SK-N-SH (cell line): ENCODE results near the gene INPP5J. TPM values are rescaled to one million over a fixed set of nuclear protein-coding genes. Genes with fewer than 3 reads are reported as not detected.
A peak's percentile ranks its signal among the peaks of the same experiment; 100 is the strongest.

Experiments used
- CTCF ChIA-PET: fragments of 300-600, 350-600 bp; formaldehyde crosslinking; extraction: SDS; loops from one replicate; lab custom pipeline; 2021; lab: Yijun Ruan, JAX
- POLR2A ChIA-PET: fragments of 350-600 bp; sonication (Branson Sonifier 250); formaldehyde crosslinking; extraction: SDS; loops from one replicate; lab custom pipeline; 2020; ENCODE audit warnings: antibody characterized with exemption, inconsistent platforms; lab: Yijun Ruan, JAX
- DNase-seq: peaks from one replicate; pipeline ENCODE4 v3.0.0; 2012
- H2AFZ ChIP-seq: fragments of 200-600 bp; sonication (generic); 2 replicates; pipeline ENCODE4 v1.8.1; 2016; ENCODE audit warnings: antibody characterized with exemption, mild to moderate bottlenecking, low read depth
- H3F3A ChIP-seq: fragments of 200-600 bp; sonication (generic); replicated peaks from 2 replicates; pipeline ENCODE3; 2016; ENCODE audit warnings: antibody characterized with exemption, mild to moderate bottlenecking; ENCODE audit not compliant: insufficient read depth
- H3K27ac ChIP-seq, 2 experiments: fragments of 200-500 bp in 1 of 2; fragments of 200-600 bp in 1 of 2; sonication (Bioruptor generic) in 1 of 2; sonication (generic), shearing (Covaris generic) in 1 of 2; 2 replicates each; pipeline versions ENCODE4 v1.5.1 to v1.6.1; 2014 to 2016; ENCODE audit warnings: low read depth in 2 of 2, inconsistent platforms in 1 of 2, low read length in 1 of 2, mild to moderate bottlenecking in 1 of 2, mixed read lengths in 1 of 2
- H3K27me3 ChIP-seq: fragments of 200-600 bp; sonication (generic), shearing (Covaris generic); 2 replicates; pipeline ENCODE4 v1.6.1; 2016; ENCODE audit warnings: mixed run types; ENCODE audit not compliant: insufficient read depth
- H3K36me3 ChIP-seq, 2 experiments: fragments of 200-500 bp in 1 of 2; fragments of 200-600 bp in 1 of 2; sonication (Bioruptor generic) in 1 of 2; sonication (generic) in 1 of 2; replicated peaks in 1 of 2; 2 replicates each; pipeline versions ENCODE3 to v1.5.1; 2014 to 2016; ENCODE audit warnings: low read length in 1 of 2, mild to moderate bottlenecking in 1 of 2; ENCODE audit not compliant: insufficient read depth in 2 of 2, control insufficient read depth in 1 of 2
- H3K4me1 ChIP-seq, 2 experiments: fragments of 200-500 bp in 1 of 2; fragments of 200-600 bp in 1 of 2; sonication (Bioruptor generic) in 1 of 2; sonication (generic), shearing (Covaris generic) in 1 of 2; 2 replicates each; pipeline versions ENCODE4 v1.5.1 to v1.6.1; 2014 to 2016; ENCODE audit warnings: low read depth in 1 of 2, low read length in 1 of 2, mixed run types in 1 of 2; ENCODE audit not compliant: insufficient read depth in 2 of 2, control insufficient read depth in 1 of 2
- H3K4me2 ChIP-seq: fragments of 200-600 bp; sonication (generic), shearing (Covaris generic); 2 replicates; pipeline ENCODE4 v1.6.1; 2017; ENCODE audit warnings: mixed run types
- H3K4me3 ChIP-seq, 2 experiments: fragments of 200-500 bp in 1 of 2; fragments of 200-600 bp in 1 of 2; sonication (Bioruptor generic) in 1 of 2; sonication (generic), shearing (Covaris generic) in 1 of 2; 2 replicates each; pipeline versions ENCODE4 v1.5.1 to v1.8.1; 2014 to 2016; ENCODE audit warnings: low read depth in 2 of 2, inconsistent platforms in 1 of 2, low read length in 1 of 2, mild to moderate bottlenecking in 1 of 2, mixed read lengths in 1 of 2, moderate library complexity in 1 of 2
- H3K79me2 ChIP-seq: fragments of 200-600 bp; sonication (generic); 2 replicates; pipeline ENCODE4 v1.8.1; 2017; ENCODE audit warnings: mild to moderate bottlenecking; ENCODE audit not compliant: insufficient read depth
- H3K9ac ChIP-seq: fragments of 200-600 bp; sonication (generic); 2 replicates; pipeline ENCODE4 v1.6.1; 2017; ENCODE audit warnings: mixed run types
- H3K9me2 ChIP-seq: fragments of 200-600 bp; sonication (generic); 2 replicates; pipeline ENCODE4 v1.6.1; 2017; ENCODE audit warnings: mixed run types
- H3K9me3 ChIP-seq: fragments of 200-600 bp; sonication (generic); 2 replicates; pipeline ENCODE4 v1.6.1; 2017; ENCODE audit warnings: mixed run types, mild to moderate bottlenecking, moderate library complexity
- H4K20me1 ChIP-seq: fragments of 200-600 bp; sonication (generic); 2 replicates; pipeline ENCODE4 v1.6.1; 2017; ENCODE audit warnings: mild to moderate bottlenecking, mixed run types; ENCODE audit not compliant: insufficient read depth
- CHD2 ChIP-seq: fragments of 150-350 bp; IDR thresholded peaks from 2 replicates; pipeline ENCODE4 v1.6.1; 2018; ENCODE audit warnings: low read length; ENCODE audit not compliant: partially characterized antibody
- CTCF ChIP-seq: fragments of 200-600 bp; sonication (generic); IDR thresholded peaks from 2 replicates; pipeline ENCODE4 v1.6.1; 2017; ENCODE audit warnings: antibody characterized with exemption, mild to moderate bottlenecking, moderate library complexity
- EP300 ChIP-seq, 2 experiments: IDR thresholded peaks; 2 replicates each; pipeline versions ENCODE4 v1.4.0 to v1.6.1; 2012; ENCODE audit warnings: borderline replicate concordance in 1 of 2, low read depth in 1 of 2, low read length in 1 of 2
- EZH2phosphoT487 ChIP-seq: fragments of 200-600 bp; sonication (generic); IDR thresholded peaks from 2 replicates; pipeline ENCODE4 v1.6.1; 2017; ENCODE audit warnings: low read depth, mixed run types, mild to moderate bottlenecking, antibody characterized with exemption, moderate library complexity, borderline replicate concordance
- FOSL2 ChIP-seq: IDR thresholded peaks from 2 replicates; pipeline ENCODE4 v1.4.0; 2012; ENCODE audit warnings: low read depth, mild to moderate bottlenecking, moderate library complexity, borderline replicate concordance
- FOXJ3 ChIP-seq: sonication (generic); formaldehyde crosslinking; IDR thresholded peaks from 2 replicates; pipeline ENCODE4 v1.5.1; 2020; ENCODE audit warnings: mild to moderate bottlenecking, missing genetic modification reagents
- GABPA ChIP-seq: IDR thresholded peaks from 2 replicates; pipeline ENCODE4 v1.4.0; 2012; ENCODE audit warnings: low read depth, mild to moderate bottlenecking
- JUND ChIP-seq: IDR thresholded peaks from 2 replicates; pipeline ENCODE4 v1.4.0; 2012
- NRF1 ChIP-seq: IDR thresholded peaks from 2 replicates; pipeline ENCODE4 v1.6.1; 2012; ENCODE audit warnings: low read depth, mild to moderate bottlenecking, low read length
- POLR2AphosphoS5 ChIP-seq: IDR thresholded peaks from 2 replicates; pipeline ENCODE4 v1.6.1; 2012; ENCODE audit warnings: low read depth, low read length
- RAD21 ChIP-seq: IDR thresholded peaks from 2 replicates; pipeline ENCODE4 v1.6.1; 2012; ENCODE audit warnings: mild to moderate bottlenecking, low read length
- RFX5 ChIP-seq: IDR thresholded peaks from 2 replicates; pipeline ENCODE4 v1.6.1; 2012; ENCODE audit warnings: mild to moderate bottlenecking, improper control_type of control experiment, low read length
- SIN3A ChIP-seq: IDR thresholded peaks from 2 replicates; pipeline ENCODE4 v1.6.1; 2012; ENCODE audit warnings: low read depth, mild to moderate bottlenecking, low read length, moderate library complexity, borderline replicate concordance
- SMC3 ChIP-seq: IDR thresholded peaks from 2 replicates; pipeline ENCODE4 v1.6.1; 2012; ENCODE audit warnings: low read depth, low read length, improper control_type of control experiment
- TCF12 ChIP-seq: IDR thresholded peaks from 2 replicates; pipeline ENCODE4 v1.4.0; 2012
- USF1 ChIP-seq: IDR thresholded peaks from 2 replicates; pipeline ENCODE4 v1.4.0; 2012; ENCODE audit warnings: low read depth, borderline replicate concordance
- WGBS: methylation state at CpG from one replicate; pipeline ENCODE4 v1.1.6; 2017; ENCODE audit warnings: low lambda C conversion rate; 5-methylcytosine and 5-hydroxymethylcytosine counted together
- polyA plus RNA-seq, 3 experiments: library from polyadenylated mRNA; depleted of rRNA; stranded (reverse); fragments of >200 nt; gene quantifications; 2 replicates each; pipeline ENCODE4 v1.2.3, GENCODE V29; 2012
- TF ChIP-seq, protein P1 (sequence below): IDR thresholded peaks from 2 replicates; pipeline ENCODE4 v1.4.0; 2012; ENCODE audit warnings: low read depth
- TF ChIP-seq, protein P2 (sequence below): IDR thresholded peaks from 2 replicates; pipeline ENCODE4 v1.6.1; 2012; ENCODE audit warnings: mild to moderate bottlenecking, low read depth, low read length, moderate library complexity

The INPP5J gene
- polyA plus RNA-seq, 1 of the 3 experiments (the other 2 are of a cell fraction) = 3.2 TPM

DNA sequence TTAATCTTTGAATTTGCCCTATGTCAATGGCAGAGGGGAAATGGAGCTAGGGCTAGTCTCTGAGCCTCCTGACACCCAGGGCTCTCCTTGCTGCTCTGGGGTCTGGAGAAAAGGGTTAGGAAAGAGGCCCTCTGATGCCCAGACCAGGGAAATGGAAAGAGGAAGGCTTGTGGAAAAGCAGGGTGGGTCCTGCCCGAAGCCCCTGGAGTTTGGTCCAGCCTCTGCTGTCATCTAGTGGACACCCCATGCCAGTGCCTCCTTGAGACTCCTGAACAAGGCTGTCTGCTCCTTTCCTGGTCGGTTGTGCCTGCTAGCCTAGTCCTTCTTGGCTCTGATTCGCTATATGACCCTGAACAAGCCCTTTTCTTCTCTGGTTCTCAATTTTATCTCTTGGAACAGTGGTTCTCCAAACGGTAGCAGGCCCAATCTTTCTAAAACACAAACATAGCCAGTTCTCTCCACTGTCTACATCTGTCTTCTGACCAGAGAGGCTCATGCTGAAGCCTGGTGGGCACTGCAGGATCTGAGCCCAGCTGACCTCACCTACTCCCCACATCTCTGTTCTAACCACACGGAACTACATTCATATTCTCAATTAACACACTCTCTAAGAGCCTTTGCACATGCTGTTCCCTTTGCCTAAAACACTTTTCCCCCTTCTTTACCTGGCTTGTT is 26.3 kb downstream of the INPP5J start:
- Histone ChIP-seq H3K9me3 (0 out of 2 replicates have a peak, but pooled peaks cover 4% of the 10 kb centered on the region), H4K20me1 (no peaks in the 10 kb centered on the region), H3K36me3 (no peaks in the 10 kb centered on the region), H3K4me1 (no peaks in the 10 kb centered on the region), H3K4me2 (no peak overlapping the region), H3K9me2 (no peaks in the 10 kb centered on the region), H3K9ac (no peak overlapping the region), H2AFZ (peak overlapping the region; percentile 76)
- peak; percentile 88 for DNase-seq
- TF ChIP-seq EP300 (IDR thresholded peaks at IDR 0.05; ENCODE audit: borderline replicate concordance in 1 of 2, low read depth in 1 of 2, low read length in 1 of 2) (no peak), FOXJ3 (CRISPR knock-in tag) (no peak), TCF12 (no peak), FOSL2 (no peak), RAD21 (peak; percentile 99), JUND (no peak), POLR2AphosphoS5 (no peak), GABPA (no peak), NRF1 (no peak), SMC3 (peak; percentile 97), USF1 (no peak), CTCF (peak; percentile 89)
- TF ChIP-seq, protein P1, sequence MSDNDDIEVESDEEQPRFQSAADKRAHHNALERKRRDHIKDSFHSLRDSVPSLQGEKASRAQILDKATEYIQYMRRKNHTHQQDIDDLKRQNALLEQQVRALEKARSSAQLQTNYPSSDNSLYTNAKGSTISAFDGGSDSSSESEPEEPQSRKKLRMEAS = no peak
- TF ChIP-seq, all 33 proteins: peak for 3
- no peak overlapping the region; a peak in 1 of 4 replicates for H3K4me3 ChIP-seq
- H3K27ac ChIP-seq = no peak overlapping the region
- H3F3A ChIP-seq = no peaks in the 10 kb centered on the region
- no peaks in the 10 kb centered on the region for H3K27me3 ChIP-seq
- no peaks in the 10 kb centered on the region for H3K79me2 ChIP-seq
- 2% methylated on average over 4 of the region's 5 CpGs for WGBS
- CTCF ChIA-PET = interaction anchor here (0.5 to 6.6 kb wide), 27 partner anchors 8 to 584 kb away, joined by 3 to 53 read pairs (median 4); partner anchors contain the start of genes PLA2G3, RNF185 and SELENOM
- POLR2A ChIA-PET = interaction anchor here (0.9 kb wide), 1 partner anchor 64 kb away, joined by 3 read pairs; no protein-coding TSS in a partner anchor

DNA sequence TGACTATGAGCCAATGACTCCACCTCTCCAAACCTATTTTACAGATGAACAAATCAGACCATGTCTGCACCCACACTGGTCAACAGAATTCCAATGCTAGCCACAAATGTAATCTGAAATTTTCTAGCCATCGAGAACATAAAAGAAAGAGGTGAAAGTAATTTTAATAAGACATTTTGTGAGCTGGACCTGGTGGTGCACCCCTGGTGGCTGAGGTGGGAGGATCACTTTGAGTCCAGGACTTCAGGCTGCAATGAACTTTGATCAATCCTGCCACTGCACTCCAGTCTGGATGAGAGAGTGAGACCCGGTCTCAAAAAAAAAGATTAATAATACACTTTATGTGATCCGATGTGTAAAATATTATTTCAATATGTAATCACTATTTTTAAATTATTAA is 27.8 kb downstream of the INPP5J start:
- POLR2A ChIA-PET = no interaction called here
- Histone ChIP-seq H3K4me3 (no peak overlapping the region), H3K27me3 (no peaks in the 10 kb centered on the region), H3K36me3 (no peaks in the 10 kb centered on the region), H3K9me2 (no peaks in the 10 kb centered on the region), H3K27ac (no peak overlapping the region), H4K20me1 (no peaks in the 10 kb centered on the region), H3K79me2 (no peaks in the 10 kb centered on the region), H3K4me2 (no peak overlapping the region), H2AFZ (no peak overlapping the region), H3K4me1 (peaks cover 0 to 5% of the 10 kb centered on the region in 2 experiments; a peak in 2 of 4 replicates), H3F3A (peaks cover 7% of the 10 kb centered on the region), H3K9me3 (0 out of 2 replicates have a peak, but pooled peaks cover 4% of the 10 kb centered on the region), H3K9ac (no peak overlapping the region)
- CTCF ChIA-PET = interaction anchor here (0.8 to 6.6 kb wide), 8 partner anchors 10 to 66 kb away, joined by 3 to 53 read pairs (median 10); partner anchors contain the start of genes RNF185 and SELENOM
- TF ChIP-seq EZH2phosphoT487 (no peak), CTCF (peak; percentile 58), JUND (no peak), CHD2 (no peak), SIN3A (no peak), RFX5 (no peak)
- TF ChIP-seq, protein P2, sequence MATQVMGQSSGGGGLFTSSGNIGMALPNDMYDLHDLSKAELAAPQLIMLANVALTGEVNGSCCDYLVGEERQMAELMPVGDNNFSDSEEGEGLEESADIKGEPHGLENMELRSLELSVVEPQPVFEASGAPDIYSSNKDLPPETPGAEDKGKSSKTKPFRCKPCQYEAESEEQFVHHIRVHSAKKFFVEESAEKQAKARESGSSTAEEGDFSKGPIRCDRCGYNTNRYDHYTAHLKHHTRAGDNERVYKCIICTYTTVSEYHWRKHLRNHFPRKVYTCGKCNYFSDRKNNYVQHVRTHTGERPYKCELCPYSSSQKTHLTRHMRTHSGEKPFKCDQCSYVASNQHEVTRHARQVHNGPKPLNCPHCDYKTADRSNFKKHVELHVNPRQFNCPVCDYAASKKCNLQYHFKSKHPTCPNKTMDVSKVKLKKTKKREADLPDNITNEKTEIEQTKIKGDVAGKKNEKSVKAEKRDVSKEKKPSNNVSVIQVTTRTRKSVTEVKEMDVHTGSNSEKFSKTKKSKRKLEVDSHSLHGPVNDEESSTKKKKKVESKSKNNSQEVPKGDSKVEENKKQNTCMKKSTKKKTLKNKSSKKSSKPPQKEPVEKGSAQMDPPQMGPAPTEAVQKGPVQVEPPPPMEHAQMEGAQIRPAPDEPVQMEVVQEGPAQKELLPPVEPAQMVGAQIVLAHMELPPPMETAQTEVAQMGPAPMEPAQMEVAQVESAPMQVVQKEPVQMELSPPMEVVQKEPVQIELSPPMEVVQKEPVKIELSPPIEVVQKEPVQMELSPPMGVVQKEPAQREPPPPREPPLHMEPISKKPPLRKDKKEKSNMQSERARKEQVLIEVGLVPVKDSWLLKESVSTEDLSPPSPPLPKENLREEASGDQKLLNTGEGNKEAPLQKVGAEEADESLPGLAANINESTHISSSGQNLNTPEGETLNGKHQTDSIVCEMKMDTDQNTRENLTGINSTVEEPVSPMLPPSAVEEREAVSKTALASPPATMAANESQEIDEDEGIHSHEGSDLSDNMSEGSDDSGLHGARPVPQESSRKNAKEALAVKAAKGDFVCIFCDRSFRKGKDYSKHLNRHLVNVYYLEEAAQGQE = no peak
- DNase-seq = no peak
- WGBS = 39% methylated on average over 3 of the region's 3 CpGs
